ENCODE data around the gene NUFIP1. TPM values are rescaled to one million over a fixed set of nuclear protein-coding genes. Genes with fewer than 3 reads are reported as not detected.

The NUFIP1 gene
- total and polyA plus RNA-seq, 2 donors (not counting 3 experiments of a cell fraction or from before 2014, with no cell fraction given) = 1.4 to 6.9 TPM

GRCh38 chr13:45007225-45007624, 18.0 kb upstream of the NUFIP1 start:
- dilution Hi-C loops (cut with MboI; ENCODE audit: extremely low pct_ligation_motif_present, low sequenced_read_pairs) (no loop called here), intact Hi-C loops (cut with micrococcal nuclease) (no loop called here)
- Histone ChIP-seq H3K9me3 (replicated peaks; ENCODE audit: control insufficient read depth, insufficient read depth, low read length) (no peaks in the 10 kb centered on the region), H3K27ac (ENCODE audit: insufficient read depth, low read depth, low read length) (no peak overlapping the region), H4K20me1 (replicated peaks; ENCODE audit: control insufficient read depth, extremely low read depth, insufficient read depth, low read length) (no peaks in the 10 kb centered on the region), H3K4me1 (ENCODE audit: control insufficient read depth, extremely low read depth, insufficient read depth, low read length) (no peaks in the 10 kb centered on the region), H3K27me3 (ENCODE audit: control insufficient read depth in 2 of 2, insufficient read depth in 2 of 2, low read length in 2 of 2) (no peaks in the 10 kb centered on the region), H3K9ac (replicated peaks; ENCODE audit: extremely low read depth, insufficient read depth, low read length) (no peak overlapping the region), H3K9me1 (replicated peaks; ENCODE audit: control insufficient read depth, extremely low read depth, insufficient read depth, low read length) (no peaks in the 10 kb centered on the region), H3K79me2 (ENCODE audit: control insufficient read depth, insufficient read depth, low read length) (no peaks in the 10 kb centered on the region), H3K4me2 (ENCODE audit: insufficient read depth, low read length) (no peak overlapping the region), H3K4me3 (replicated peaks in 1 of 3; ENCODE audit: insufficient read depth in 1 of 3, low read depth in 1 of 3, low read length in 3 of 3) (no peak overlapping the region), H2AFZ (ENCODE audit: low read depth, low read length) (no peak overlapping the region), H3K36me3 (ENCODE audit: control insufficient read depth in 2 of 2, extremely low read depth in 1 of 2, insufficient read depth in 2 of 2, low read length in 2 of 2) (peaks cover 5 to 14% of the 10 kb centered on the region in 2 experiments)
- no peak for DNase-seq (ENCODE audit: low read depth, low spot score)
- ChIA-PET POLR2A (no interaction called here), CTCF (interaction anchor here (0.9 kb wide), 1 partner anchor 15 kb away, joined by 4 read pairs; no protein-coding TSS in a partner anchor)
- BruUV-seq (replicated peaks) = no TSS peak
- TF ChIP-seq JUN (IDR thresholded peaks at IDR 0.05; ENCODE audit: borderline replicate concordance, insufficient read depth, insufficient read length, low read depth) (no peak), GATA2 (IDR thresholded peaks at IDR 0.05; ENCODE audit: insufficient read depth, insufficient read length, low read depth, low read length) (no peak), FOS (IDR thresholded peaks at IDR 0.05; ENCODE audit: borderline replicate concordance, insufficient read depth, low read length) (no peak), POLR2AphosphoS5 (IDR thresholded peaks at IDR 0.05; ENCODE audit: insufficient read depth, low read depth, low read length) (no peak), POLR2A (IDR thresholded peaks at IDR 0.05; ENCODE audit: low read depth, low read length) (no peak), EZH2 (IDR thresholded peaks at IDR 0.05; ENCODE audit: borderline replicate concordance, low read depth, low read length, severe bottlenecking) (no peak), MYC (IDR thresholded peaks at IDR 0.05; ENCODE audit: low read depth, low read length) (no peak)
- TF ChIP-seq, protein P1, sequence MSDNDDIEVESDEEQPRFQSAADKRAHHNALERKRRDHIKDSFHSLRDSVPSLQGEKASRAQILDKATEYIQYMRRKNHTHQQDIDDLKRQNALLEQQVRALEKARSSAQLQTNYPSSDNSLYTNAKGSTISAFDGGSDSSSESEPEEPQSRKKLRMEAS (IDR thresholded peaks at IDR 0.05; ENCODE audit: insufficient read depth, insufficient read length) = no peak
- TF ChIP-seq, protein P2, sequence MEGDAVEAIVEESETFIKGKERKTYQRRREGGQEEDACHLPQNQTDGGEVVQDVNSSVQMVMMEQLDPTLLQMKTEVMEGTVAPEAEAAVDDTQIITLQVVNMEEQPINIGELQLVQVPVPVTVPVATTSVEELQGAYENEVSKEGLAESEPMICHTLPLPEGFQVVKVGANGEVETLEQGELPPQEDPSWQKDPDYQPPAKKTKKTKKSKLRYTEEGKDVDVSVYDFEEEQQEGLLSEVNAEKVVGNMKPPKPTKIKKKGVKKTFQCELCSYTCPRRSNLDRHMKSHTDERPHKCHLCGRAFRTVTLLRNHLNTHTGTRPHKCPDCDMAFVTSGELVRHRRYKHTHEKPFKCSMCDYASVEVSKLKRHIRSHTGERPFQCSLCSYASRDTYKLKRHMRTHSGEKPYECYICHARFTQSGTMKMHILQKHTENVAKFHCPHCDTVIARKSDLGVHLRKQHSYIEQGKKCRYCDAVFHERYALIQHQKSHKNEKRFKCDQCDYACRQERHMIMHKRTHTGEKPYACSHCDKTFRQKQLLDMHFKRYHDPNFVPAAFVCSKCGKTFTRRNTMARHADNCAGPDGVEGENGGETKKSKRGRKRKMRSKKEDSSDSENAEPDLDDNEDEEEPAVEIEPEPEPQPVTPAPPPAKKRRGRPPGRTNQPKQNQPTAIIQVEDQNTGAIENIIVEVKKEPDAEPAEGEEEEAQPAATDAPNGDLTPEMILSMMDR (IDR thresholded peaks at IDR 0.05; ENCODE audit: extremely low read depth in 1 of 2, insufficient read depth in 1 of 2, low read depth in 1 of 2, low read length in 2 of 2) = no peak
- no peak for FAIRE-seq

Data from endothelial cell of umbilical vein (primary cell).